ENCODE results near the gene CST9L.

The CST9L gene

GRCh38 chr20:23541776-23542175 lies 26.5 kb downstream of the CST9L start:
- FAIRE-seq = no peak
- no peak for DNase-seq (ENCODE audit: insufficient read length)
- no peak for TF ChIP-seq POLR2A (IDR thresholded peaks at IDR 0.05; ENCODE audit: low read depth, low read length)
- TF ChIP-seq TAF1 (IDR thresholded peaks at IDR 0.05; ENCODE audit: borderline replicate concordance, low read depth, low read length) = no peak
- no peak for TF ChIP-seq POLR2AphosphoS5 (IDR thresholded peaks at IDR 0.05; ENCODE audit: low read depth, low read length)

- DNase-seq (ENCODE audit: insufficient read length) = no peak
- no peak for FAIRE-seq
- TF ChIP-seq POLR2A (IDR thresholded peaks at IDR 0.05; ENCODE audit: low read depth, low read length) = no peak
- TF ChIP-seq POLR2AphosphoS5 (IDR thresholded peaks at IDR 0.05; ENCODE audit: low read depth, low read length) = no peak
- no peak for TF ChIP-seq TAF1 (IDR thresholded peaks at IDR 0.05; ENCODE audit: borderline replicate concordance, low read depth, low read length)
Measured at GRCh38 chr20:23541330-23541729, 27.0 kb downstream of the CST9L start.

GRCh38 chr20:23540624-23541023 lies 27.7 kb downstream of the CST9L start:
- DNase-seq (ENCODE audit: insufficient read length) = no peak
- no peak for TF ChIP-seq POLR2AphosphoS5 (IDR thresholded peaks at IDR 0.05; ENCODE audit: low read depth, low read length)
- TF ChIP-seq TAF1 (IDR thresholded peaks at IDR 0.05; ENCODE audit: borderline replicate concordance, low read depth, low read length) = no peak
- TF ChIP-seq POLR2A (IDR thresholded peaks at IDR 0.05; ENCODE audit: low read depth, low read length) = no peak
- FAIRE-seq = no peak

GRCh38 chr20:23537030-23537429 lies 31.3 kb downstream of the CST9L start:
- FAIRE-seq (no peak), DNase-seq (ENCODE audit: insufficient read length) (no peak)
- no peak for TF ChIP-seq TAF1 (IDR thresholded peaks at IDR 0.05; ENCODE audit: borderline replicate concordance, low read depth, low read length)

GRCh38 chr20:23536328-23536974 lies 31.8 kb downstream of the CST9L start:
- DNase-seq (ENCODE audit: insufficient read length) = no peak
- FAIRE-seq = no peak
- no peak for TF ChIP-seq POLR2AphosphoS5 (IDR thresholded peaks at IDR 0.05; ENCODE audit: low read depth, low read length)
- no peak for TF ChIP-seq POLR2A (IDR thresholded peaks at IDR 0.05; ENCODE audit: low read depth, low read length)
- no peak for TF ChIP-seq TAF1 (IDR thresholded peaks at IDR 0.05; ENCODE audit: borderline replicate concordance, low read depth, low read length)

- TF ChIP-seq POLR2AphosphoS5 (IDR thresholded peaks at IDR 0.05; ENCODE audit: low read depth, low read length) (no peak), TAF1 (IDR thresholded peaks at IDR 0.05; ENCODE audit: borderline replicate concordance, low read depth, low read length) (no peak), POLR2A (IDR thresholded peaks at IDR 0.05; ENCODE audit: low read depth, low read length) (no peak)
- DNase-seq (ENCODE audit: insufficient read length) = no peak
- FAIRE-seq = no peak
Measured at GRCh38 chr20:23534801-23535593, 33.3 kb downstream of the CST9L start.

GRCh38 chr20:23533161-23533560 lies 35.1 kb downstream of the CST9L start:
- no peak for TF ChIP-seq POLR2A (IDR thresholded peaks at IDR 0.05; ENCODE audit: low read depth, low read length)
- no peak for TF ChIP-seq TAF1 (IDR thresholded peaks at IDR 0.05; ENCODE audit: borderline replicate concordance, low read depth, low read length)
- no peak for TF ChIP-seq POLR2AphosphoS5 (IDR thresholded peaks at IDR 0.05; ENCODE audit: low read depth, low read length)
- DNase-seq (ENCODE audit: insufficient read length) (no peak), FAIRE-seq (no peak)

- FAIRE-seq (no peak), DNase-seq (ENCODE audit: insufficient read length) (no peak)
- TF ChIP-seq TAF1 (IDR thresholded peaks at IDR 0.05; ENCODE audit: borderline replicate concordance, low read depth, low read length) = no peak
- no peak for TF ChIP-seq POLR2AphosphoS5 (IDR thresholded peaks at IDR 0.05; ENCODE audit: low read depth, low read length)
- no peak for TF ChIP-seq POLR2A (IDR thresholded peaks at IDR 0.05; ENCODE audit: low read depth, low read length)
Measured at GRCh38 chr20:23532533-23532932, 35.8 kb downstream of the CST9L start.

- FAIRE-seq = peak; percentile 80
- TF ChIP-seq POLR2A (IDR thresholded peaks at IDR 0.05; ENCODE audit: low read depth, low read length) = no peak
- no peak for TF ChIP-seq POLR2AphosphoS5 (IDR thresholded peaks at IDR 0.05; ENCODE audit: low read depth, low read length)
- no peak for TF ChIP-seq TAF1 (IDR thresholded peaks at IDR 0.05; ENCODE audit: borderline replicate concordance, low read depth, low read length)
- DNase-seq (ENCODE audit: insufficient read length) = no peak
Measured at GRCh38 chr20:23530937-23531567, 37.2 kb downstream of the CST9L start.

GRCh38 chr20:23528867-23529431 lies 39.3 kb downstream of the CST9L start:
- DNase-seq (ENCODE audit: insufficient read length) (no peak), FAIRE-seq (no peak)
- no peak for TF ChIP-seq TAF1 (IDR thresholded peaks at IDR 0.05; ENCODE audit: borderline replicate concordance, low read depth, low read length)
- TF ChIP-seq POLR2A (IDR thresholded peaks at IDR 0.05; ENCODE audit: low read depth, low read length) = no peak
- TF ChIP-seq POLR2AphosphoS5 (IDR thresholded peaks at IDR 0.05; ENCODE audit: low read depth, low read length) = no peak

GRCh38 chr20:23526850-23527249 lies 41.4 kb downstream of the CST9L start:
- FAIRE-seq = no peak
- TF ChIP-seq POLR2A (IDR thresholded peaks at IDR 0.05; ENCODE audit: low read depth, low read length) (no peak), POLR2AphosphoS5 (IDR thresholded peaks at IDR 0.05; ENCODE audit: low read depth, low read length) (no peak), TAF1 (IDR thresholded peaks at IDR 0.05; ENCODE audit: borderline replicate concordance, low read depth, low read length) (no peak)
- DNase-seq (ENCODE audit: insufficient read length) = no peak

Data from GM12892 (cell line).